ENCODE measurements around the gene LRRFIP2. TPM values are rescaled to one million over a fixed set of nuclear protein-coding genes. Genes with fewer than 3 reads are reported as not detected.

Gene LRRFIP2
- total RNA-seq, 1 experiment from 2014 or later, result 40.2 TPM

GRCh38 chr3:37198996-37199395 lies 24.6 kb upstream of the LRRFIP2 start:
- intact Hi-C loops (cut with micrococcal nuclease; ENCODE audit: unreplicated experiment), result no loop called here
- no peaks in the 10 kb centered on the region for H3K9me2 ChIP-seq (ENCODE audit: insufficient read depth)
- TF ChIP-seq EZH2 (IDR thresholded peaks at IDR 0.05; ENCODE audit: low read depth) (no peak), CTCF (conservative IDR thresholded peaks at IDR 0.05) (no peak)
- no peak for DNase-seq
- no peaks in the 10 kb centered on the region for H3K36me3 ChIP-seq (ENCODE audit: low read depth)
- POLR2A ChIA-PET (ENCODE audit: unreplicated experiment), result interaction anchor here (0.9 kb wide), 1 partner anchor 836 kb away, joined by 19 read pairs; no protein-coding TSS in a partner anchor
- no peak overlapping the region for H3K27ac ChIP-seq
- H3K79me2 ChIP-seq (ENCODE audit: low read depth), result no peaks in the 10 kb centered on the region
- no peak overlapping the region for H3K4me2 ChIP-seq
- no peaks in the 10 kb centered on the region for H3K9me3 ChIP-seq (ENCODE audit: insufficient read depth, low read depth)
- H3K27me3 ChIP-seq (ENCODE audit: insufficient read depth, low read depth), result no peaks in the 10 kb centered on the region
- no TSS peak for BruUV-seq (replicated peaks)
- CTCF ChIA-PET, result no interaction called here
- H2AFZ ChIP-seq, result no peak overlapping the region
- H3F3A ChIP-seq (ENCODE audit: insufficient read depth, low read depth), result no peaks in the 10 kb centered on the region
- no peak overlapping the region for H3K4me3 ChIP-seq
- no peaks in the 10 kb centered on the region for H4K20me1 ChIP-seq (ENCODE audit: insufficient read depth)
- peaks cover 9% of the 10 kb centered on the region for H3K4me1 ChIP-seq (replicated peaks; ENCODE audit: insufficient read depth)

- H3K27ac ChIP-seq, result no peak overlapping the region
- no peak overlapping the region for H2AFZ ChIP-seq
- H4K20me1 ChIP-seq (ENCODE audit: insufficient read depth), result no peaks in the 10 kb centered on the region
- intact Hi-C loops (cut with micrococcal nuclease; ENCODE audit: unreplicated experiment), result no loop called here
- POLR2A ChIA-PET (ENCODE audit: unreplicated experiment), result no interaction called here
- CTCF ChIA-PET, result no interaction called here
- no TSS peak for BruUV-seq (replicated peaks)
- H3K9me3 ChIP-seq (ENCODE audit: insufficient read depth, low read depth), result no peaks in the 10 kb centered on the region
- no peak overlapping the region for H3K4me2 ChIP-seq
- H3F3A ChIP-seq (ENCODE audit: insufficient read depth, low read depth), result no peaks in the 10 kb centered on the region
- no peaks in the 10 kb centered on the region for H3K79me2 ChIP-seq (ENCODE audit: low read depth)
- no peaks in the 10 kb centered on the region for H3K27me3 ChIP-seq (ENCODE audit: insufficient read depth, low read depth)
- H3K4me1 ChIP-seq (replicated peaks; ENCODE audit: insufficient read depth), result peaks cover 9% of the 10 kb centered on the region
- no peaks in the 10 kb centered on the region for H3K36me3 ChIP-seq (ENCODE audit: low read depth)
- no peaks in the 10 kb centered on the region for H3K9me2 ChIP-seq (ENCODE audit: insufficient read depth)
- no peak for DNase-seq
- H3K4me3 ChIP-seq, result no peak overlapping the region
- TF ChIP-seq EZH2 (IDR thresholded peaks at IDR 0.05; ENCODE audit: low read depth) (no peak), CTCF (conservative IDR thresholded peaks at IDR 0.05) (no peak)
Observed at GRCh38 chr3:37198547-37198946, 24.2 kb upstream of the LRRFIP2 start.

- Histone ChIP-seq H3K27ac (peak overlapping the region; percentile 19; the same call in 1 of the 2 replicates), H3K4me1 (replicated peaks; ENCODE audit: insufficient read depth) (peaks cover 9% of the 10 kb centered on the region), H3K36me3 (ENCODE audit: low read depth) (no peaks in the 10 kb centered on the region), H2AFZ (no peak overlapping the region), H3K4me3 (no peak overlapping the region), H3K4me2 (peak overlapping the region; percentile 10; the same call in 1 of the 2 replicates), H3K27me3 (ENCODE audit: insufficient read depth, low read depth) (no peaks in the 10 kb centered on the region), H3F3A (ENCODE audit: insufficient read depth, low read depth) (no peaks in the 10 kb centered on the region), H4K20me1 (ENCODE audit: insufficient read depth) (no peaks in the 10 kb centered on the region), H3K79me2 (ENCODE audit: low read depth) (no peaks in the 10 kb centered on the region), H3K9me2 (ENCODE audit: insufficient read depth) (no peaks in the 10 kb centered on the region), H3K9me3 (ENCODE audit: insufficient read depth, low read depth) (no peaks in the 10 kb centered on the region)
- POLR2A ChIA-PET (ENCODE audit: unreplicated experiment), result no interaction called here
- intact Hi-C loops (cut with micrococcal nuclease; ENCODE audit: unreplicated experiment), result no loop called here
- no peak for TF ChIP-seq CTCF (conservative IDR thresholded peaks at IDR 0.05)
- no peak for TF ChIP-seq EZH2 (IDR thresholded peaks at IDR 0.05; ENCODE audit: low read depth)
- BruUV-seq (replicated peaks), result no TSS peak
- no peak for DNase-seq
- CTCF ChIA-PET, result no interaction called here
Observed at GRCh38 chr3:37197810-37198371, 23.5 kb upstream of the LRRFIP2 start.

All from PC-9 (cell line).